Left lung (tissue), 10 donors: ENCODE measurements around the gene TP53AIP1. TPM values are rescaled to one million over a fixed set of nuclear protein-coding genes. Genes with fewer than 3 reads are reported as not detected.

Experiments
- ATAC-seq: fragments of 200-7000 bp; cut with Tn5 transposase; one replicate; pipeline ENCODE4 v1.9.1; 2020; ENCODE audit warnings: moderate library complexity
- DNase-seq, 4 donors: peaks; one replicate each; pipeline ENCODE4 v3.0.0-alpha.2; 2013 to 2020
- H3K27ac ChIP-seq, 2 donors: fragments of 200-600 bp; sonication (generic) in 1 of 2; one replicate each; pipeline versions ENCODE4 v1.5.0 to v1.8.0; 2020 to 2021
- H3K27me3 ChIP-seq, 2 donors: fragments of 200-600 bp; sonication (generic) in 1 of 2; one replicate each; pipeline versions ENCODE4 v1.5.0 to v1.8.0; 2020 to 2021
- H3K36me3 ChIP-seq, 2 donors: fragments of 200-600 bp; sonication (generic) in 1 of 2; one replicate each; pipeline versions ENCODE4 v1.5.0 to v1.8.0; 2020 to 2021
- H3K4me1 ChIP-seq, 2 donors: fragments of 200-600 bp; one replicate each; pipeline ENCODE4 v1.8.0; 2021
- H3K4me3 ChIP-seq, 2 donors: fragments of 200-600 bp; sonication (generic) in 1 of 2; one replicate each; pipeline versions ENCODE4 v1.5.0 to v1.8.0; 2020 to 2021; ENCODE audit warnings: mild to moderate bottlenecking in 1 of 2
- H3K9me3 ChIP-seq, 2 donors: fragments of 200-600 bp; sonication (generic) in 1 of 2; one replicate each; pipeline versions ENCODE4 v1.5.0 to v1.8.0; 2020 to 2021
- intact Hi-C, 2 donors: fragments of 100-400 bp; cut with DNase I; formaldehyde crosslinking; loops; one replicate each; pipeline versions ENCODE4 v1.11.2 to v1.14.2; 2022
- polyA plus RNA-seq, 6 donors: library from polyadenylated mRNA; unstranded; fragments of 120-200 nt; gene quantifications; one replicate each; pipeline ENCODE4 v1.2.1, GENCODE V29; 2013; ENCODE audit not compliant: insufficient read length in 6 of 6
- total RNA-seq, 2 donors: library from RNA; stranded (reverse); fragmentation: NEBNext Ultra II Directional; extraction: Animal tissue kit (Norgen Biotek cat#: 25700); gene quantifications; one replicate each; pipeline ENCODE4 v1.2.1, GENCODE V29; 2021
- TF ChIP-seq, protein P1 (sequence below), 2 donors: fragments of 200-600 bp; sonication (generic) in 1 of 2; IDR thresholded peaks; one replicate each; pipeline versions ENCODE4 v1.5.0 to v1.8.0; 2021; ENCODE audit warnings: antibody characterized with exemption in 2 of 2
- donor health status: DM: no; HTN: yes; CAD: no.
- donor health status: DM: no; HTN: no; CAD: no.

TP53AIP1 gene
- total and polyA plus RNA-seq, 8 donors: 0.31 to 1.4 (median 0.59) TPM; not detected in 1

DNA sequence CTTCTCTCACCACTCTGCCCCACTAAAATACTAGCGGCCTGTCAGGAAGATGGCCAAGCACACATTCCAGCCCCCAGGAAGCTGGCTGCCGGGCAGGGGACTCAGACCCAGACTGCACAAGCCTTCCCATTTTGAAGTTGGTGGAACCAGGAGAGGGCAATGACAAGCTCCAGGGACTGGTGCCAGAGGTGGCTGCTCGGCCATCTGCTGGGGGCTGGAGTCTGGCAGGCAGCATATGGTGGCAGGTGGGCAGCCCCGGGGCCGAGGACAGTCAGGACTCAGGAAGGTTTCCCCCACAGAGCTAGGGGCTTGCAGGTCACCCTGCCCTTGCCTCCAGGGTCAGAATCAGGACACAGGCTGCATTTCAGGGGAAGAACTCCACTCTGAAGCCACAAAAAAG is 28.9 kb downstream of the TP53AIP1 start:
- ATAC-seq: no peak
- H3K36me3 ChIP-seq: no peaks in the 10 kb centered on the region
- H3K27me3 ChIP-seq: no peaks in the 10 kb centered on the region
- intact Hi-C loops: no loop called here
- H3K9me3 ChIP-seq: no peaks in the 10 kb centered on the region
- TF ChIP-seq, protein P1, sequence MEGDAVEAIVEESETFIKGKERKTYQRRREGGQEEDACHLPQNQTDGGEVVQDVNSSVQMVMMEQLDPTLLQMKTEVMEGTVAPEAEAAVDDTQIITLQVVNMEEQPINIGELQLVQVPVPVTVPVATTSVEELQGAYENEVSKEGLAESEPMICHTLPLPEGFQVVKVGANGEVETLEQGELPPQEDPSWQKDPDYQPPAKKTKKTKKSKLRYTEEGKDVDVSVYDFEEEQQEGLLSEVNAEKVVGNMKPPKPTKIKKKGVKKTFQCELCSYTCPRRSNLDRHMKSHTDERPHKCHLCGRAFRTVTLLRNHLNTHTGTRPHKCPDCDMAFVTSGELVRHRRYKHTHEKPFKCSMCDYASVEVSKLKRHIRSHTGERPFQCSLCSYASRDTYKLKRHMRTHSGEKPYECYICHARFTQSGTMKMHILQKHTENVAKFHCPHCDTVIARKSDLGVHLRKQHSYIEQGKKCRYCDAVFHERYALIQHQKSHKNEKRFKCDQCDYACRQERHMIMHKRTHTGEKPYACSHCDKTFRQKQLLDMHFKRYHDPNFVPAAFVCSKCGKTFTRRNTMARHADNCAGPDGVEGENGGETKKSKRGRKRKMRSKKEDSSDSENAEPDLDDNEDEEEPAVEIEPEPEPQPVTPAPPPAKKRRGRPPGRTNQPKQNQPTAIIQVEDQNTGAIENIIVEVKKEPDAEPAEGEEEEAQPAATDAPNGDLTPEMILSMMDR (IDR thresholded peaks at IDR 0.05): no peak
- H3K27ac ChIP-seq: no peak overlapping the region
- no peak for DNase-seq
- no peak overlapping the region for H3K4me3 ChIP-seq
- peaks cover 0 to 7% of the 10 kb centered on the region in 2 donors for H3K4me1 ChIP-seq

DNA sequence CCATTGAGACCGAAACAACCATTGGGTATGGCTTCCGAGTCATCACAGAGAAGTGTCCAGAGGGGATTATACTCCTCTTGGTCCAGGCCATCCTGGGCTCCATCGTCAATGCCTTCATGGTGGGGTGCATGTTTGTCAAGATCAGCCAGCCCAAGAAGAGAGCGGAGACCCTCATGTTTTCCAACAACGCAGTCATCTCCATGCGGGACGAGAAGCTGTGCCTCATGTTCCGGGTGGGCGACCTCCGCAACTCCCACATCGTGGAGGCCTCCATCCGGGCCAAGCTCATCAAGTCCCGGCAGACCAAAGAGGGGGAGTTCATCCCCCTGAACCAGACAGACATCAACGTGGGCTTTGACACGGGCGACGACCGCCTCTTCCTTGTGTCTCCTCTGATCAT is 31.0 kb downstream of the TP53AIP1 start:
- H3K27ac ChIP-seq: no peak overlapping the region
- TF ChIP-seq, protein P1 (IDR thresholded peaks at IDR 0.05): no peak
- intact Hi-C loops: no loop called here
- H3K9me3 ChIP-seq: no peaks in the 10 kb centered on the region
- ATAC-seq (no peak), DNase-seq (no peak)
- no peaks in the 10 kb centered on the region for H3K36me3 ChIP-seq
- H3K4me1 ChIP-seq: peaks cover 5 to 28% of the 10 kb centered on the region in 2 donors
- no peak overlapping the region for H3K4me3 ChIP-seq
- no peaks in the 10 kb centered on the region for H3K27me3 ChIP-seq

GRCh38 chr11:128911239-128911638 is 31.4 kb downstream of the TP53AIP1 start:
- Histone ChIP-seq H3K36me3 (no peaks in the 10 kb centered on the region), H3K4me3 (no peak overlapping the region), H3K27ac (no peak overlapping the region), H3K9me3 (no peaks in the 10 kb centered on the region), H3K27me3 (no peaks in the 10 kb centered on the region), H3K4me1 (peaks cover 5 to 32% of the 10 kb centered on the region in 2 donors)
- no peak for DNase-seq
- TF ChIP-seq, protein P1 (IDR thresholded peaks at IDR 0.05): no peak
- no peak for ATAC-seq
- intact Hi-C loops: no loop called here

DNA sequence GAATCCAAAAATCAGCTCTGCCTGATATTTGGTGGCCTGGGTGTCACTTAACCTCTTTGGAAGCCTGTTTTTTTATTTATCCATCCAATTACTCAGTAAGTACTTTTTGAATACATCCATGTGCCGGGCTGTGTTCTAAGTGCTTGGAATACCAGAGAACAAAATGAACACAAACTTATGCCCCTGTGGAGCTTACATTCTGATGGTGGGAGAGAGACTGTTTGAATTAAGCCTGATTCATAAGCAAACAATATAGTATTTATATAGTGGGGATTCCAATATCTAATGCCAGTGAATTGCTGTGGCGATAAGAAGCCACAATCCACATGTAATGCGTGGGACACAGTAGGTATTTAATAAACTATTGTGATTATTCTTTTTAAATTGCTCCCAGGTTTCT is 32.1 kb downstream of the TP53AIP1 start:
- Histone ChIP-seq H3K27me3 (peaks cover 0 to 2% of the 10 kb centered on the region in 2 donors), H3K4me3 (no peak overlapping the region), H3K36me3 (no peaks in the 10 kb centered on the region), H3K27ac (no peak overlapping the region), H3K4me1 (peaks cover 5 to 39% of the 10 kb centered on the region in 2 donors), H3K9me3 (no peaks in the 10 kb centered on the region)
- TF ChIP-seq, protein P1 (IDR thresholded peaks at IDR 0.05): no peak
- DNase-seq: no peak
- no peak for ATAC-seq
- intact Hi-C loops: no loop called here

GRCh38 chr11:128909438-128910125 is 33.1 kb downstream of the TP53AIP1 start:
- intact Hi-C loops: no loop called here
- Histone ChIP-seq H3K9me3 (no peaks in the 10 kb centered on the region), H3K36me3 (no peaks in the 10 kb centered on the region), H3K4me1 (peaks cover 11 to 49% of the 10 kb centered on the region in 2 donors), H3K27ac (no peak overlapping the region), H3K27me3 (peaks cover 0 to 12% of the 10 kb centered on the region in 2 donors), H3K4me3 (no peak overlapping the region)
- ATAC-seq (no peak), DNase-seq (no peak)
- TF ChIP-seq, protein P1 (IDR thresholded peaks at IDR 0.05): no peak
